Thyroid gland (tissue), 4 donors: ENCODE measurements around the gene RAB20.

ENCODE experiments used
- POLR2A ChIP-seq, 2 donors: fragments of 450-650 bp; IDR thresholded peaks; one replicate each; pipeline ENCODE4 v1.6.1; 2017; ENCODE audit warnings: antibody characterized with exemption in 2 of 2, mild to moderate bottlenecking in 2 of 2, moderate library complexity in 1 of 2
- TF ChIP-seq, protein P1 (sequence below), 6 experiments: fragments of 200-600 bp in 3 of 6; fragments of 450-650 bp in 3 of 6; sonication (generic) in 3 of 6; IDR thresholded peaks; one replicate each; pipeline ENCODE4 v1.5.1; 2016 to 2019; ENCODE audit warnings: antibody characterized with exemption in 6 of 6, mild to moderate bottlenecking in 2 of 6, inconsistent platforms in 1 of 6, moderate library complexity in 1 of 6

DNA sequence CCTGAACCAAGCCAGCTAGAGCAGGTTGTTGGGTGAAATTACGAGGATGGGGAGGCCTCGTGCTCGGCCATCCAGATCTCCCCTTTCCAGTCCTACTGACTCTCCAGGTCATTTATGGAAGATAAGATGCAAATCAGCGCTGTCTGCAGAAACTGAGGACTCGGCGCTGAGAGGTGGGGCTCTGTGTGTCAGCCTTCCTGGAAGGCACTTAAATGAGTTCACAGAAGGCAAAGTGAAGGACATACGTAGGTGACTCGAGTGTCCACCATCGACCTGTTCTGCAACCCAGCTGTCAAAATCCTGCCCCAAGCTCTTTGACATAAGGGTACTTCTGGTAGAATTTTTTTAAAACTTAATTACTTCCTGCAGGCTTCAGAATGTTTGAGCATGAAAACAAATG lies 86.4 kb downstream of the RAB20 start:
- TF ChIP-seq, protein P1, sequence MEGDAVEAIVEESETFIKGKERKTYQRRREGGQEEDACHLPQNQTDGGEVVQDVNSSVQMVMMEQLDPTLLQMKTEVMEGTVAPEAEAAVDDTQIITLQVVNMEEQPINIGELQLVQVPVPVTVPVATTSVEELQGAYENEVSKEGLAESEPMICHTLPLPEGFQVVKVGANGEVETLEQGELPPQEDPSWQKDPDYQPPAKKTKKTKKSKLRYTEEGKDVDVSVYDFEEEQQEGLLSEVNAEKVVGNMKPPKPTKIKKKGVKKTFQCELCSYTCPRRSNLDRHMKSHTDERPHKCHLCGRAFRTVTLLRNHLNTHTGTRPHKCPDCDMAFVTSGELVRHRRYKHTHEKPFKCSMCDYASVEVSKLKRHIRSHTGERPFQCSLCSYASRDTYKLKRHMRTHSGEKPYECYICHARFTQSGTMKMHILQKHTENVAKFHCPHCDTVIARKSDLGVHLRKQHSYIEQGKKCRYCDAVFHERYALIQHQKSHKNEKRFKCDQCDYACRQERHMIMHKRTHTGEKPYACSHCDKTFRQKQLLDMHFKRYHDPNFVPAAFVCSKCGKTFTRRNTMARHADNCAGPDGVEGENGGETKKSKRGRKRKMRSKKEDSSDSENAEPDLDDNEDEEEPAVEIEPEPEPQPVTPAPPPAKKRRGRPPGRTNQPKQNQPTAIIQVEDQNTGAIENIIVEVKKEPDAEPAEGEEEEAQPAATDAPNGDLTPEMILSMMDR (IDR thresholded peaks at IDR 0.05) = no peak
- no peak for TF ChIP-seq POLR2A (IDR thresholded peaks at IDR 0.05)
